Measurements from ENCODE around the gene SLC46A2. TPM values are rescaled to one million over a fixed set of nuclear protein-coding genes. Genes with fewer than 3 reads are reported as not detected.

SLC46A2 gene
- total and polyA plus RNA-seq, 2 of the 13 experiments (the other 11 are each of a cell fraction or from before 2014, with no cell fraction given): not detected

DNA sequence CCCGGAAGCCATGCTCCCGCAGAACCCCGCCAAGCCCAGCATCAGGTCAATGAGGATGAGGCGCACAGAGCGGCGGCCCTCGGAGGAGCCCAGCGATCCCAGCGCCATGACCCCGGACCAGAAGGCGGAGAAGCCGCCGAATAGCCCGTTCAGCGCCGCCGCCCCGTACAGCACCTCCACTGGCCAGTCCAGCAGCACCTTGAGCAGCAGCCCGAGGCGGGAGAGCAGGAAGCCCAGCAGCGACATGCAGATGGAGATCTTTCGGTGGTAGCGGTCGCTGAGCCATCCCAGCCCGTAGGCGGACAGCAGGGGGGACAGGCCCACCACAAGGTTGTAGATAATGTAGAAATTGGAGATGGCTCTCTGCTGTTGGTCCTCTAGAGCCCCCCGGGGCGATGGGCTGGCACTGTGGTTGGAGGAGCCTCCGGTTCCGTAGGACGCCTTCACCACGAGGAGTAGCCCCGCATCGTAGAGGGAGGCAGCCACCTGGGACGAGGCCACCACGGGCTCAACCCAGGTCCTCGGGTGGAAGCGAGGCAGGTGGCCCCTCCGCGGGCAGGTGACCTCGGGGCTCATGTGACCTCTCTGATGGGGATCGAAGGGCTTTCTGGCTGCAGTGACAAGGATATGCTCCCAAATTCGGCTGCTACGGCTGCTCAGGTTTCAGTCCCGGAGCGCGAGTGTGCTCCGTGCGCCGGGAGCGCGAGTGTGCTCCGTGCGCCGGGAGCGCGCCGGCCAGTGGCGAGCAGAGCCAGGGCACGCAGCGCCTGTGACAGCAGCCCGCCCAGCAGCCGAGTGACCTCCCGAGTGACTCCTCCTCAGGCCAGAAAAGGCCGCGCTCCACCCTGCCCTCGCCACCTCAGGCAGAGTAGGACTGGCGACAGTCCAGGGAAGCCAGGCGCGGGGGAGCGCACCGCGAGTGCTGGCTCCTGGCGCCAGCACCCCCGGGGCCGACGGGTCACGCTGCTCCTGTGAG, at the start of gene SLC46A2 (continued):
- TF ChIP-seq ZNF800 (CRISPR knock-in tag; IDR thresholded peaks at IDR 0.05) (peak; percentile 94), ZNF354B (CRISPR knock-in tag; IDR thresholded peaks at IDR 0.05) (no peak), ZBTB14 (CRISPR knock-in tag; IDR thresholded peaks at IDR 0.05) (peak; percentile 35; the same call in 1 of the 2 replicates)
- TF ChIP-seq, protein P1, sequence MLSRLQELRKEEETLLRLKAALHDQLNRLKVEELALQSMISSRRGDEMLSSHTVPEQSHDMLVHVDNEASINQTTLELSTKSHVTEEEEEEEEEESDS (CRISPR knock-in tag; IDR thresholded peaks at IDR 0.05; ENCODE audit: borderline replicate concordance): no peak

DNA sequence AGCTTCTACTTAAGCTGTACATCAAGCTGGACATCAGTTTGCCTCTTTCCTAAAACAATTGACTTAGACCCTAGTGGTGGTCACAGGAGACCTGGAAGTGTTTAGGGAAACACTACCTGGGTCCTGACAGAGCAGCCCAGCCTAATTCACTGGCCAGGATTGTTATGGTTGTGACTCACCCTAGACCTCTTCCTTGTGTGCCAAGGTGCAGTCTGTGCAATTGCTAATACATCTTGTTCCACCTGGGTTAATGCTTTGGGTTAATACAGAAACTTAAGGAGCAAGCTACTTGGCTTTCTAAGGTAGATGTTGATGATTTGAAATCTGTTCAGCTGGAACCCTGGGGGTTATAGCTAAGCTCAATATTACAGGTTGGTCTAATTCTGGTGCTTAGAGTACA, 48.7 kb upstream of the SLC46A2 start:
- in situ Hi-C loops (cut with HindIII; ENCODE audit: extremely low pct_ligation_motif_present, low pct_unique_long_range_greater_than_20kb): no loop called here
- H3K4me2 ChIP-seq (ENCODE audit: low read depth, low read length): no peak overlapping the region
- H4K20me1 ChIP-seq (ENCODE audit: insufficient read depth, low read length): no peaks in the 10 kb centered on the region
- intact Hi-C loops (cut with micrococcal nuclease; ENCODE audit: unreplicated experiment): no loop called here
- no peak for DNase-seq (ENCODE audit: low spot score)
- H2AFZ ChIP-seq (ENCODE audit: low read length): no peak overlapping the region
- H3K9me3 ChIP-seq (ENCODE audit: low read length): no peaks in the 10 kb centered on the region
- H3K36me3 ChIP-seq (replicated peaks in 1 of 2; ENCODE audit: control insufficient read depth in 1 of 2, insufficient read depth in 2 of 2, low read length in 2 of 2): no peaks in the 10 kb centered on the region
- H3K27me3 ChIP-seq (ENCODE audit: control insufficient read depth in 1 of 2, insufficient read depth in 2 of 2, low read length in 2 of 2): peaks cover 1 to 4% of the 10 kb centered on the region in 2 experiments; a peak in 1 of 5 replicates
- ChIA-PET POLR2A (no interaction called here), CTCF (ENCODE audit: low intra/inter-chr PET ratio, low total read pairs) (no interaction called here)
- no peak for FAIRE-seq
- no peak overlapping the region for H3K27ac ChIP-seq (ENCODE audit: extremely low read length, insufficient read depth, low read length)
- no peaks in the 10 kb centered on the region for H3K79me2 ChIP-seq (ENCODE audit: insufficient read depth, low read length)
- no TSS peak for BruUV-seq (replicated peaks)
- H3K4me3 ChIP-seq (replicated peaks in 1 of 3; ENCODE audit: insufficient read depth in 1 of 3, low read depth in 2 of 3, low read length in 3 of 3): no peak overlapping the region
- ATAC-seq: no peak
- H3K9ac ChIP-seq (ENCODE audit: insufficient read depth, low read depth, low read length): no peak overlapping the region
- H3K4me1 ChIP-seq (ENCODE audit: insufficient read depth, low read length): no peaks in the 10 kb centered on the region
- TF ChIP-seq SALL2 (CRISPR knock-in tag; IDR thresholded peaks at IDR 0.05) (no peak), ZBTB3 (CRISPR knock-in tag; IDR thresholded peaks at IDR 0.05; ENCODE audit: borderline replicate concordance, low read depth) (no peak), PRMT3 (CRISPR knock-in tag; IDR thresholded peaks at IDR 0.05; ENCODE audit: borderline replicate concordance, low read depth) (no peak), GPN1 (CRISPR knock-in tag; IDR thresholded peaks at IDR 0.05; ENCODE audit: borderline replicate concordance) (no peak), ZNF292 (CRISPR knock-in tag; IDR thresholded peaks at IDR 0.05; ENCODE audit: borderline replicate concordance, low read depth) (no peak), KDM3A (CRISPR knock-in tag; IDR thresholded peaks at IDR 0.05; ENCODE audit: low read depth) (no peak), ZNF761 (CRISPR knock-in tag; conservative IDR thresholded peaks at IDR 0.05) (no peak), ELF4 (CRISPR knock-in tag; IDR thresholded peaks at IDR 0.05; ENCODE audit: borderline replicate concordance) (no peak), GFI1 (CRISPR knock-in tag; IDR thresholded peaks at IDR 0.05; ENCODE audit: borderline replicate concordance) (no peak)
- TF ChIP-seq, protein P2, sequence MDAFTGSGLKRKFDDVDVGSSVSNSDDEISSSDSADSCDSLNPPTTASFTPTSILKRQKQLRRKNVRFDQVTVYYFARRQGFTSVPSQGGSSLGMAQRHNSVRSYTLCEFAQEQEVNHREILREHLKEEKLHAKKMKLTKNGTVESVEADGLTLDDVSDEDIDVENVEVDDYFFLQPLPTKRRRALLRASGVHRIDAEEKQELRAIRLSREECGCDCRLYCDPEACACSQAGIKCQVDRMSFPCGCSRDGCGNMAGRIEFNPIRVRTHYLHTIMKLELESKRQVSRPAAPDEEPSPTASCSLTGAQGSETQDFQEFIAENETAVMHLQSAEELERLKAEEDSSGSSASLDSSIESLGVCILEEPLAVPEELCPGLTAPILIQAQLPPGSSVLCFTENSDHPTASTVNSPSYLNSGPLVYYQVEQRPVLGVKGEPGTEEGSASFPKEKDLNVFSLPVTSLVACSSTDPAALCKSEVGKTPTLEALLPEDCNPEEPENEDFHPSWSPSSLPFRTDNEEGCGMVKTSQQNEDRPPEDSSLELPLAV (CRISPR knock-in tag; conservative IDR thresholded peaks at IDR 0.05; ENCODE audit: low read depth): no peak
- TF ChIP-seq, protein P3, sequence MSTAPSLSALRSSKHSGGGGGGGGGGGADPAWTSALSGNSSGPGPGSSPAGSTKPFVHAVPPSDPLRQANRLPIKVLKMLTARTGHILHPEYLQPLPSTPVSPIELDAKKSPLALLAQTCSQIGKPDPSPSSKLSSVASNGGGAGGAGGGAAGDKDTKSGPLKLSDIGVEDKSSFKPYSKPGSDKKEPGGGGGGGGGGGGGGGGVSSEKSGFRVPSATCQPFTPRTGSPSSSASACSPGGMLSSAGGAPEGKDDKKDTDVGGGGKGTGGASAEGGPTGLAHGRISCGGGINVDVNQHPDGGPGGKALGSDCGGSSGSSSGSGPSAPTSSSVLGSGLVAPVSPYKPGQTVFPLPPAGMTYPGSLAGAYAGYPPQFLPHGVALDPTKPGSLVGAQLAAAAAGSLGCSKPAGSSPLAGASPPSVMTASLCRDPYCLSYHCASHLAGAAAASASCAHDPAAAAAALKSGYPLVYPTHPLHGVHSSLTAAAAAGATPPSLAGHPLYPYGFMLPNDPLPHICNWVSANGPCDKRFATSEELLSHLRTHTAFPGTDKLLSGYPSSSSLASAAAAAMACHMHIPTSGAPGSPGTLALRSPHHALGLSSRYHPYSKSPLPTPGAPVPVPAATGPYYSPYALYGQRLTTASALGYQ (CRISPR knock-in tag; IDR thresholded peaks at IDR 0.05): no peak
